Measurements from ENCODE around the gene MED10.

GRCh38 chr5:6333182-6333905 lies 45.0 kb downstream of the MED10 start:
- TF ChIP-seq POLR2A (IDR thresholded peaks at IDR 0.05) (no peak), EP300 (IDR thresholded peaks at IDR 0.05) (no peak)
